SHP77 (cell line): Measurements from ENCODE around the gene ZFP64.
"Not testable (repeated sequence)": the region's sequence is repeated elsewhere in the genome, so short reads cannot be mapped to it uniquely, and the experiment has no call there.

Experiments used
- DNase-seq, 2 experiments: peaks; one replicate each; lab custom pipeline; 2025; lab: John Stamatoyannopoulos, UW

Gene ZFP64

GRCh38 chr20:52191132-52191915 lies at the start of gene ZFP64:
Gene ZFP64, minus strand, starts transcription at chr20:52191779. Its CDS starts 143 bp downstream, at chr20:52191636.
- DNase-seq, result peak; percentile 50 to 70

- no peak for DNase-seq
Observed at GRCh38 chr20:52240802-52241201, 49.2 kb upstream of the ZFP64 start.

DNA sequence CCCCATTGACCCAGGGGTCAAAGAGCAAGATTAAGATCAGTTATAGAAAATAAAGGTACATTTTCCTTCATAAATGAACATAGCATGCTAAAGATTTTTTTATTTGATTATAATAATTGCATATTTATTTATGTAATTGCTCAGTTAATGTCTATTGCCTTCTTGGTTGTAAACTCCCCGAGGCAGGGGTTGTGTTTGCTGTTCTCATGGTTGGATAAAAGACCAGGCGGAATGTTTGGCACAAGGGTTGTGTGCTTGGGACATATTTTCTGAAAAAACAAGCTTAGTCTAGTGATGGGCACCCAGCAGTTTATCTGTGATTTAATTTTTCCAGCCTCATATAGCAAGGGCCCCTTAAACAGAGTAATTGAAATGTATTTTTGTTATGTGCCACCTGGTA lies 47.5 kb upstream of the ZFP64 start:
- DNase-seq, result no peak

- DNase-seq, result no peak
Observed at GRCh38 chr20:52236292-52236691, 44.7 kb upstream of the ZFP64 start.

DNA sequence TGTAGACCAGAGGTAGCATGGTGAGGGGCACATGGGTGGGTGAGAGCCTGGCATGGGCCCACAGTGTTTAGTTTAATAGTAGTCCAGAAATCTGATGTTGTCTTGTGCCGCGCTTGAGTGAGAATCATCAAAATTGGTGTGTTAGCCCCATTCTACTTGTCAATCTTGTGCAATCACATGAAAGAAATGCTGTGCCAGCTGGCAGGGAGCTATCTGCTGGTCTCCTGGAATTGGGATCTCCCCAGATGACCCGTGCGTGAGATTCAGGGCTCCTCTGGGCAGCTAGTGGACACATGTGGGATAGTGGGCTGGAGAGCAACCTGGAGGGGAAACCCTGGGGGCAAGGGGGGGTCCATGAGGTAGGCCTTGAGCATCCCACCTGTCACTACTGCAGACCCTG lies 43.5 kb upstream of the ZFP64 start:
- DNase-seq, result no peak

- DNase-seq, result no peak
Observed at GRCh38 chr20:52234302-52235045, 42.9 kb upstream of the ZFP64 start.

DNA sequence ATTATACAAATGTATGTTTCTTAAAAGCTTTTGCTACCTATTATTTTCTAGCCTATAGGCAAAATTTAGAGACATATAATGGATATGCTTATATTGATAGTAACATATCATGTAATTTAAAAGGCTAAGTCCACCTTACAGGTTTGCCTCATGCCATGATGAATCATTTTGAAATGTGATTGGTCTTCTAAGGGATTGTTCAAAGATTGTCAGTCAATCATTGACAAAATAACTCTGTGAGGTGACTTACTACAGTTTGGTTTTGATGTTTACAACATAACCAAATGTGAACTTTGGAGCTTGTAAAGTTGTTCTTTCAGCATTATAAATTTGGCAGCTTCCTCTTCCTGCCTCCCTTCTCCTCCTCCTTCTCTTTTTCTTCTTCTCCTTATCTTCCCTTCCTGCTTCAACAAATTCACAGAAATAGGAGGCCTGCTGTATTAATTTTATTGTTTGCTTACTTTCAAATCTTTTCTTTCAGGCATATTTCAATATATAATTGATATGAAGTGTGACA lies 39.7 kb upstream of the ZFP64 start:
- no peak for DNase-seq

GRCh38 chr20:52230409-52230808 lies 38.8 kb upstream of the ZFP64 start:
- DNase-seq, result no peak

- not testable (repeated sequence) for DNase-seq
Observed at GRCh38 chr20:52229346-52229745, 37.8 kb upstream of the ZFP64 start.

- no peak for DNase-seq
Observed at GRCh38 chr20:52226370-52226769, 34.8 kb upstream of the ZFP64 start.

GRCh38 chr20:52224920-52225319 lies 33.3 kb upstream of the ZFP64 start:
- no peak for DNase-seq

GRCh38 chr20:52221362-52221761 lies 29.8 kb upstream of the ZFP64 start:
- not testable (repeated sequence) for DNase-seq

- DNase-seq, result not testable (repeated sequence)
Observed at GRCh38 chr20:52220891-52221290, 29.3 kb upstream of the ZFP64 start.

DNA sequence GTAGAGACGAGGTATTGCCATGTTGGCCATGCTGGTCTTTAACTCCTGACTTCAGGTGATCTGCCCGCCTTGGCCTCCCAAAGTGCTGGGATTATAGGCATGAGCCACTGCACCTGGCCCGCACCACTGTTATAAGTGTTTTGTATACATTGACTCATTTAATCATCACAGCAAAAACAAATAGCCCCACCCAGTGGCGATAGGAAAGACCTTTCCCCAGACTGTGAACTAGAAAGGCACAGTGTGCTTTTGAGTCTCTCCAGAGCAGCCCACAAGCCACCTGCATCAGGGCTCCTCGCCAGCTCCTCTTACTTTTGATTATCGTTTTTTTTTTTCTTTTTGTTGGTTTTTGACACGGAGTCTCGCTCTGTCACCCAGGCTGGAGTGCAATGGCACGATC lies 27.9 kb upstream of the ZFP64 start:
- DNase-seq, result peak; percentile 60 to 63

DNA sequence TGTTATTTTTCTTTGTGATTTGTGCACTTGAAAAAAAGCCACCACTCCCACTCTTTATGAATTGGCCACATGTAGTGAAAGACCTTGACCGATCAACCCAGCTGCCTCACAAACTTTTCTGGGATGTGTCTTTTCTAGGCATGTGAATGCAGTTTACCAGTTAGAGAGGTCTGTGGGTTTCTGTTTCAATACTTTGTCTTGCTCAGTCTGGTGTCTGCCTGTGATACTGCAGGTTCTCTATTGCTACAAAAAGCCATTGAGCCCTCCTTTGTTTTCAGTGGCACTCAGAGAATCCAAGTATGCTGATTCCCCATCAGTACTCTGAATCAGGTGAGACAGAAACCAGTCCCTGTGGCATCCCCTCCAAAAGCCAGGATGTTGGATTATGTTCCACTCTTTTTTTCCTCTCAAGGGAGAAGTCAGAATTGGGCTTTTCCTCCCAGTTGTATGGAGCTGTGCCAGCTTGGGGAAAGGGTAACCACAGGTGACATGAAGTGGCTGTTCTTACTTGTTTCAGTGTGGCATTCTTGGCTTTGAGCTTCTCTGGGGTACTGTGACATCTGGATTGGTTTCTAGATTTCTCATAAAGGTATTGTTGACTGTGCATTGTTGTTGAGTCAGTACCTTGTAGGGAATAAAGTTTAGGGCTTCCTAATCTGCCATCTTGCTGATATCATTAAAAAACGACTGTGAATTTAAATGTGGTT lies 26.3 kb upstream of the ZFP64 start:
- no peak for DNase-seq

DNA sequence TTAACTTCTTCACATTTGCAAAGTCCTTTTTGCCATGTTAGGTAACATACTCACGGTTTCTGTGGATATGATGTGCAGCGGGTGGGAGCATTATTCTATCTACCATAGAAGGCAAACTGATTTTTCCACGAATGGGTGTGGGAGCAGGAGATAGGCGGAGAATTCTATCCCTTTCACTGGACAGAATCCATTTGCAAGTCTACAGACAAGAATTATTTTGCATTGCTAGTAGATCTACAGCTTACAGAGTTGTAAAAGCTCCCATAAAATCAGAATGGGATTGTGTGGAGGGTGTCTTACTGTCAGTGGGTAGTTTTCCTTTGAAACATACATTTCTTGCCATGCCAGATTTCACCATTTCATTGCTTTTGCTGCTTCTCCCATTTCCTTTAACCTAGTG lies 22.4 kb upstream of the ZFP64 start:
- no peak for DNase-seq

DNA sequence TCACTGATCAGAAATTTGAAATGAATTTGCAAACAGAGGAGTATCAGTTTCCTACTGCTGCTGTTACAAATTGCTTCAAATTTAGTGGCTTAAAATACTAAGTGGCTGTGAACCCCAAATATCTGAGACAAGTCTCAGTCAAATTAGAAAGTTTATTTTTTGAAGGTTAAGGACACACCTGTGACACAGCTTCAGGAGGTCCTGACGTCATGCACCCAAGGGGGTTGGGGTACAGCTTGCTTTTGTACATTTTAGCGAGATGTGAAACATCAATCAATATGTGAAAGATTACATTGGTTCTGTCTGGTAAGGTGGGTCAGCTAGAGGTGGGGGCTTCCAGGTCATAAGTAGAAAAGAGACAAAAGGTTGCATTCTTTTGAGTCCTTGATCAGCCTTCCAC lies 21.4 kb upstream of the ZFP64 start:
- no peak for DNase-seq

DNA sequence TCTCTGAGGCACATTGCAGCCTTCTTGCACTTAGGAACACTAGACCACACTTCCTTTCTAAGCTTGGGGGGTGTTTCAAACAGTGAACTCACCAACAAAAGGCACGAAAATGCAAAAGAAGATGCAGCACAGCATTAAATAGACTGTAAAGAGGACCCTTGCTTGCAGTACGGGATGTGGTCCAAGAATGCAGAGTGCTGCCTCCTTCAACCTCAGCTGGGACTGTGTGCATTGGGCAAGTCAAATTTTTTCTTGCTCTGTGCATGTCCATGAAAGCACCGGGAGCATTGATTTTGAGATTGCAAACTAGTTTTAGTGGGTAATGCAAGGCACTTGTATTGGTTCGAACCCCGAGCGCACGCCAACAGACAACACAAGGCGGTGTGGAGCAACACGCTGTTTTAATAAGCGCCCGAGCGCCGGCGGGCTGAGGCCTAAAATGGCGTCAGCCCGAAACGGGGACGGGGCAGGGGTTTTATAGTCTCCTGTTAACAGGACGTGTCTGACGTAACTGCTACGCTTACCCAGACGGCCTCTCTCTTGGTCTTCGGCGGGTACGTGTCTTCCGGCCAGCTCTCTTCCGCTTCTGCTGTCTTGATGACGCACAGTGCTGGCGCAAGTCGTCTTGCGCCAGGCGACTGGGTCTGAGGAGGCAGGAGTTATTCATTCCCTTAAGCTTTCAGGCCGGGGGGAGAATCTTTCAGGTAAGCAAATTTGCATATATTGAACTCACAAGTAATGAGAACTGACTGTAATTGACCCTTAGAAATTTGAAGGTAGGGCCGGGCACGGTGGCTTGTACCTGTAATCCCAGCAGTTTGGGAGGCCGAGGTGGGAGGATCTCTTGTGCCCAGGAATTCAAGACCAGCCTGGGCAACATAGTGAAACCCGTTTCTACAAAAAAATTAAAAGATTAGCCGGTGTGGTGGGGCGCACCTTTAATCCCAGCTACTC lies 18.7 kb upstream of the ZFP64 start:
- no peak for DNase-seq

GRCh38 chr20:52209154-52209571 lies 17.6 kb upstream of the ZFP64 start:
- no peak for DNase-seq

DNA sequence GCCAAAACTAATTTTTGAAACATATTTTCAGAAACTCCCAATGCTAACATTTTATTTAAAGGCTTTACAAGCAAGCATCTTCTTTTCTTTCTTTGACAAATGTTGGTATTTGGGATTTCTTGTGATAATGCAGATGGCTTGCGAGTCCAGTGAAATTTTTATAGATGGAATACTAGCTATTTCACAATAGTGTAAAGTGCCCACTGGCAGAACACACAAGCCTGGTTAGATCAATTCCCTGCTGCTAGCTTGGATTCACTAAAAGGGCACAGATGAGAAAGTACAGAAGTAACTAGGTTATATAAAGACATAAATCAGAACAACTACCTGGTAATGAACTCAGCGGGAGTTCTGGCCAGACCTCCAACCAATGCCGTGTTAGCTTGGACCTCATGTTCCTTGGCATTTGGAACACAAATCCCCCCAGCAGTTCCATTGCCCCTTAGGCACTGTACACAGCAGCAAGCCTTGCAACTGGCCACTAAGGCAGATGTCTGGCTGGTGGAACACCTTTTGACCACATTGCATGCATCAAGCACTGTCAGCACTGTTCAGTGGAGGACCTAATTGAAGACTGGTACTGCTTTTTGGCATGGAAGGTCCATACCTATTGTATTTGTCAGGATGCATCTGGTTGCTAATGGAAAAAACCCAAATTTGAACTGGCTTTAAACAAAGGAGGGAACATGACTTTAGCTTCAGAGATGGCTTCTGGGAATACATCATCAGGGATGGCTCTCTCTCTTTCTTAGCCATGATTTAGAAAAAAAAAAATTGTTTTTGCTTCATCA lies 15.6 kb upstream of the ZFP64 start:
- DNase-seq, result no peak

DNA sequence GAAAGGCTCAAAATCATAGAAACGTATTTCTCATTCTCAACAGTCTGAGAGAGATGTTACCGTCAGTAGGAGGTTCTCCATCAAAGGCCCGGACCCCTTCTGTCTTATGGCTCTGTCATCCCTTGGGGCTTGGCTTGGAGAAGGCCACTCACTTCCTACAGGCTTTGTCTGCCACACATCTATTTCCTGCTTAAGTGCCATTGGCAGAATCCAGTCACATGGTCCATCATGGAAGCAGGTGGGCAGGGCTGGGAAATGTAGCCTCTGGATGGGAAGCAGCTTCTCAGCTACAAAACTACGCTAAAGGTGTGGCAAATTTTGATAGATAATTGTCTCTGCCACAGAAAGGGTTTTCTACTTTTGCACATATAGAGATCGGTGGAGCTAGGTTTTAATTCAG lies 12.6 kb upstream of the ZFP64 start:
- no peak for DNase-seq
